Measurements from ENCODE around the gene ACBD3.

Gene ACBD3

DNA sequence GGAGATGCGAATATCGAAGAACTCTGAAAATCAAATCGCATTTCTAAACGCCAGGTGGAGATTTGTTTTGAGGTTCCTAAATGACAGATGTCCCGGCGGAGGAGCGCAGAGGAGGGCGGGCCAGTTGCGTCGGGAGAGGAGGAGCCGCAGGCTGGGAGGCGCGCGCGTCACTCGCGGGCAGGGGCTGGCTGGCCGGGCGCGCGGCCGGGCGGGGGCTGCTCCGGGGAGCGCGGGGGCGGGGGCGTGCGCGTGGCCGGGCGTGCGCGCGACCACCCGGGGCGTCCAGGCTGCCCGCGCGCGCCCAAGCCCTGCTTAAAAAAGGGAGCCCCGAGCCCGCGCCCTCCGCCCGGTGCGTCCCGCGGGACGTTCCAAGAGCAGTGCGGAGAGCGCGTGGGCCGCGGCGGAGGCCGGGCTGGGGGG lies 76.7 kb downstream of the ACBD3 start:
- H4K8ac ChIP-seq (ENCODE audit: low read length), result peak overlapping the region; percentile 85

DNA sequence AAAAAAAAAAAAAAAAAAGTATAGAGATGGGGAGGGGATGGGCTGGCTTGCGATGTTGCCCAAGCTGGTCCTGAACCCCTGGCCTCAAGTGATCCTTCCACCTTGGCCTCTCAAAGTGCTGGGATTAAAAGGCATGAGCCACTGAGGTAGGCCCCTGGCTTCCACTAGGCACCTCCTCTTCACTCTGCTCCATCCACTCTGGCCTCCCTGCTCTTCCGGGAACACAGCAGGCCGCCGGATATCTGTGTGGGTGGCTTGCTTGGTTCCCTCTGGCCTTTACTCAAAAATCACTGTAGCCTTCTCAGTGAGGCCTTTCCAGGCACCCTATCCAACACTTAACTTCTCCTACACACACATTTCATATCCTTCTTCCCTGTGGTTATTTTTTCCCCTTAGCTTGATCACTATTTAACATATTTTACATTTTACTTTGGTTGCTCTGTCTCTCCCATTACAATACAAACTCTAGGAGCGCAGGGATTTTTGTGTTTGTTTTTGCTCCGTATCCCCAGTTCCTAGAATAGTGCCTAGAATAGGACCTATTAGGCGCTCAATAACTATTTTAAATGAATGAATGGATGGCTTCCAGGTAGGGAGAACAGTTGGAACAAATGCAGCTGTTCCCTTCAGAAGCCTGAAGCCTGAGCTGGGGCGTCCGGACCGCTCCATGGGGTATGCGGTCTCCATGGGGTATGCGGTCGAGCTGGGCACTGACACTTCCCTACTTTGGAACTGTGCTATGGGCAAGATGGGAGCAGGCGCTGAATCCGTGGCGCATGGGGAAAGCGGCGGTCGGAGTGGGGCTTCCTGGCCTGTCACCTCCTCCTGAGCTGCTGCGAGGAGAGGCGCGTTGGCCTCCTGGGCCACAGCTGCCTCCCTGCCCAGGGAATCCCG lies 77.4 kb downstream of the ACBD3 start:
- peak overlapping the region; percentile 87 for H3K9ac ChIP-seq (ENCODE audit: low read length)
- no peak overlapping the region for H3K23ac ChIP-seq (ENCODE audit: low read length in 2 of 2)
- H3K18ac ChIP-seq (ENCODE audit: low read depth in 1 of 2, low read length in 2 of 2), result peak overlapping the region; percentile 15 to 62
- no peak overlapping the region for H2BK15ac ChIP-seq (ENCODE audit: low read depth, poor library complexity, severe bottlenecking)
- peak overlapping the region; percentile 24 to 81 for H3K4ac ChIP-seq (ENCODE audit: low read depth in 1 of 2, low read length in 2 of 2)
- peaks cover 15% of the 10 kb centered on the region for H3K4me1 ChIP-seq (ENCODE audit: control insufficient read depth, insufficient read depth, low read depth, low read length)
- peak overlapping the region; percentile 74 for H4K91ac ChIP-seq (ENCODE audit: low read length)
- H3K27me3 ChIP-seq (ENCODE audit: control insufficient read depth in 1 of 2, insufficient read depth in 1 of 2, low read length in 2 of 2), result no peaks in the 10 kb centered on the region
- peak overlapping the region; percentile 65 for H2AFZ ChIP-seq (ENCODE audit: low read depth, low read length)
- 27% methylated on average over 23 of the region's 23 CpGs for WGBS
- no peak overlapping the region for H3K14ac ChIP-seq (ENCODE audit: low read length in 2 of 2)
- no peaks in the 10 kb centered on the region for H3K9me3 ChIP-seq (ENCODE audit: control insufficient read depth, low read length)
- H3K4me3 ChIP-seq (ENCODE audit: insufficient read depth in 1 of 2, low read depth in 1 of 2, low read length in 2 of 2), result peak overlapping the region; percentile 69 to 77
- H4K8ac ChIP-seq (ENCODE audit: low read length), result peak overlapping the region; percentile 83
- peak overlapping the region; percentile 69 for H3K27ac ChIP-seq (ENCODE audit: low read length, poor library complexity, severe bottlenecking)
- peak overlapping the region; percentile 77 for H3K4me2 ChIP-seq (ENCODE audit: low read length, poor library complexity, severe bottlenecking)
- no peak overlapping the region for H2AK5ac ChIP-seq (ENCODE audit: low read length, severe bottlenecking)
- no peaks in the 10 kb centered on the region for H3K79me1 ChIP-seq (replicated peaks; ENCODE audit: low read length, poor library complexity, severe bottlenecking)
- H2BK12ac ChIP-seq (ENCODE audit: low read length in 2 of 2), result peak overlapping the region in 1 of 2 experiments; percentile 75
- DNase-seq, result peak; percentile 19
- no peak overlapping the region for H2BK5ac ChIP-seq (ENCODE audit: low read depth, low read length, poor library complexity, severe bottlenecking)
- no peak overlapping the region for H2BK120ac ChIP-seq (ENCODE audit: low read depth, low read length)
- no peaks in the 10 kb centered on the region for H3K36me3 ChIP-seq (ENCODE audit: control insufficient read depth in 1 of 2, insufficient read depth in 2 of 2, low read depth in 1 of 2, low read length in 2 of 2)

More for the DNA sequence above, 76.7 kb downstream of the ACBD3 start:
- no peaks in the 10 kb centered on the region for H3K79me1 ChIP-seq (replicated peaks; ENCODE audit: low read length, poor library complexity, severe bottlenecking)
- H3K9ac ChIP-seq (ENCODE audit: low read length), result peak overlapping the region; percentile 87
- peak overlapping the region; percentile 94 for H2BK120ac ChIP-seq (ENCODE audit: low read depth, low read length)
- H2BK5ac ChIP-seq (ENCODE audit: low read depth, low read length, poor library complexity, severe bottlenecking), result peak overlapping the region; percentile 77
- H3K27ac ChIP-seq (ENCODE audit: low read length, poor library complexity, severe bottlenecking), result peak overlapping the region; percentile 69
- peak overlapping the region; percentile 65 for H2AFZ ChIP-seq (ENCODE audit: low read depth, low read length)
- H3K4ac ChIP-seq (ENCODE audit: low read depth in 1 of 2, low read length in 2 of 2), result peak overlapping the region; percentile 24 to 79
- peak overlapping the region; percentile 100 for H2BK15ac ChIP-seq (ENCODE audit: low read depth, poor library complexity, severe bottlenecking)
- 2% methylated on average over 31 of the region's 57 CpGs for WGBS
- peak overlapping the region in 1 of 2 experiments; percentile 75 for H2BK12ac ChIP-seq (ENCODE audit: low read length in 2 of 2)
- H3K4me3 ChIP-seq (ENCODE audit: insufficient read depth in 1 of 2, low read depth in 1 of 2, low read length in 2 of 2), result peak overlapping the region; percentile 69 to 78
- H3K18ac ChIP-seq (ENCODE audit: low read depth in 1 of 2, low read length in 2 of 2), result peak overlapping the region in 1 of 2 experiments; percentile 94
- peaks cover 14% of the 10 kb centered on the region for H3K4me1 ChIP-seq (ENCODE audit: control insufficient read depth, insufficient read depth, low read depth, low read length)
- no peak overlapping the region for H4K91ac ChIP-seq (ENCODE audit: low read length)
- H3K9me3 ChIP-seq (ENCODE audit: control insufficient read depth, low read length), result no peaks in the 10 kb centered on the region
- no peaks in the 10 kb centered on the region for H3K27me3 ChIP-seq (ENCODE audit: control insufficient read depth in 1 of 2, insufficient read depth in 1 of 2, low read length in 2 of 2)
- no peaks in the 10 kb centered on the region for H3K36me3 ChIP-seq (ENCODE audit: control insufficient read depth in 1 of 2, insufficient read depth in 2 of 2, low read depth in 1 of 2, low read length in 2 of 2)
- no peak overlapping the region for H3K23ac ChIP-seq (ENCODE audit: low read length in 2 of 2)
- H3K4me2 ChIP-seq (ENCODE audit: low read length, poor library complexity, severe bottlenecking), result peak overlapping the region; percentile 77
- no peak overlapping the region for H3K14ac ChIP-seq (ENCODE audit: low read length in 2 of 2)
- peak; percentile 82 for DNase-seq
- no peak overlapping the region for H2AK5ac ChIP-seq (ENCODE audit: low read length, severe bottlenecking)

- no peak overlapping the region for H2BK5ac ChIP-seq (ENCODE audit: low read depth, low read length, poor library complexity, severe bottlenecking)
- H3K4me2 ChIP-seq (ENCODE audit: low read length, poor library complexity, severe bottlenecking), result no peak overlapping the region
- WGBS, result 59% methylated on average over 2 of the region's 3 CpGs
Measured at GRCh38 chr1:226107471-226108460, 78.8 kb downstream of the ACBD3 start.

More at GRCh38 chr1:226107471-226108460, 78.8 kb downstream of the ACBD3 start:
- no peaks in the 10 kb centered on the region for H3K79me1 ChIP-seq (replicated peaks; ENCODE audit: low read length, poor library complexity, severe bottlenecking)
- H2BK12ac ChIP-seq (ENCODE audit: low read length in 2 of 2), result no peak overlapping the region
- H3K4me3 ChIP-seq (ENCODE audit: insufficient read depth in 1 of 2, low read depth in 1 of 2, low read length in 2 of 2), result no peak overlapping the region
- no peaks in the 10 kb centered on the region for H3K27me3 ChIP-seq (ENCODE audit: control insufficient read depth in 1 of 2, insufficient read depth in 1 of 2, low read length in 2 of 2)
- H2AFZ ChIP-seq (ENCODE audit: low read depth, low read length), result no peak overlapping the region
- H3K27ac ChIP-seq (ENCODE audit: low read length, poor library complexity, severe bottlenecking), result no peak overlapping the region
- no peak overlapping the region for H3K14ac ChIP-seq (ENCODE audit: low read length in 2 of 2)
- no peak overlapping the region for H3K23ac ChIP-seq (ENCODE audit: low read length in 2 of 2)
- DNase-seq, result no peak
- no peak overlapping the region for H4K8ac ChIP-seq (ENCODE audit: low read length)
- no peaks in the 10 kb centered on the region for H3K36me3 ChIP-seq (ENCODE audit: control insufficient read depth in 1 of 2, insufficient read depth in 2 of 2, low read depth in 1 of 2, low read length in 2 of 2)
- no peaks in the 10 kb centered on the region for H3K9me3 ChIP-seq (ENCODE audit: control insufficient read depth, low read length)
- H3K9ac ChIP-seq (ENCODE audit: low read length), result no peak overlapping the region
- no peak overlapping the region for H4K91ac ChIP-seq (ENCODE audit: low read length)
- no peak overlapping the region for H3K18ac ChIP-seq (ENCODE audit: low read depth in 1 of 2, low read length in 2 of 2)
- peaks cover 15% of the 10 kb centered on the region for H3K4me1 ChIP-seq (ENCODE audit: control insufficient read depth, insufficient read depth, low read depth, low read length)
- no peak overlapping the region for H2BK15ac ChIP-seq (ENCODE audit: low read depth, poor library complexity, severe bottlenecking)
- no peak overlapping the region for H3K4ac ChIP-seq (ENCODE audit: low read depth in 1 of 2, low read length in 2 of 2)
- H2AK5ac ChIP-seq (ENCODE audit: low read length, severe bottlenecking), result peak overlapping the region; percentile 38
- H2BK120ac ChIP-seq (ENCODE audit: low read depth, low read length), result no peak overlapping the region

All from mesenchymal stem cell (in vitro differentiated cells and primary cell).